Small intestine (tissue), 7 donors: ENCODE data around the gene SLC44A5. TPM values are rescaled to one million over a fixed set of nuclear protein-coding genes. Genes with fewer than 3 reads are reported as not detected.

Experiments
- DNase-seq, 2 donors: peaks; one replicate each; pipeline versions ENCODE4 v3.0.0 to v3.0.0-alpha.2; 2013
- FAIRE-seq: peaks from 2 replicates; lab custom pipeline; 2012; peaks lifted over from hg19 to GRCh38; lab: Jason Lieb, UNC
- H3K27ac ChIP-seq, 3 donors: one replicate each; pipeline ENCODE4 v1.5.1; 2013; ENCODE audit warnings: low read length in 2 of 3, mild to moderate bottlenecking in 2 of 3, control low read depth in 1 of 3, inconsistent platforms in 1 of 3, low read depth in 1 of 3, moderate library complexity in 1 of 3
- H3K27me3 ChIP-seq, 3 donors: one replicate each; pipeline ENCODE4 v1.6.1; 2013; ENCODE audit warnings: low read length in 3 of 3, inconsistent platforms in 1 of 3; ENCODE audit not compliant: control insufficient read depth in 3 of 3, insufficient read depth in 3 of 3
- H3K36me3 ChIP-seq, 3 donors: one replicate each; pipeline ENCODE4 v1.6.1; 2013; ENCODE audit warnings: low read length in 3 of 3, inconsistent platforms in 1 of 3, low read depth in 1 of 3, mild to moderate bottlenecking in 1 of 3, moderate library complexity in 1 of 3; ENCODE audit not compliant: control insufficient read depth in 3 of 3, insufficient read depth in 2 of 3
- H3K4me1 ChIP-seq, 3 donors: one replicate each; pipeline ENCODE4 v1.6.1; 2013; ENCODE audit warnings: low read length in 2 of 3, inconsistent platforms in 1 of 3, low read depth in 1 of 3, mild to moderate bottlenecking in 1 of 3, moderate library complexity in 1 of 3; ENCODE audit not compliant: control insufficient read depth in 3 of 3, insufficient read depth in 2 of 3
- H3K4me3 ChIP-seq, 3 donors: one replicate each; pipeline ENCODE4 v1.5.1; 2013; ENCODE audit warnings: low read length in 3 of 3, control low read depth in 1 of 3, inconsistent platforms in 1 of 3, low read depth in 1 of 3, mild to moderate bottlenecking in 1 of 3, moderate library complexity in 1 of 3
- H3K9me3 ChIP-seq, 2 donors: one replicate each; pipeline ENCODE4 v1.6.1; 2013; ENCODE audit warnings: low read depth in 1 of 2, low read length in 1 of 2; ENCODE audit not compliant: control insufficient read depth in 2 of 2, insufficient read depth in 1 of 2
- WGBS, 3 donors: extraction: QIAGEN DNeasy Blood & Tissue Kit; methylation state at CpG; one replicate each; pipeline ENCODE4 v1.1.7; 2013; 5-methylcytosine and 5-hydroxymethylcytosine counted together
- polyA plus RNA-seq, 4 donors: library from polyadenylated mRNA; stranded (reverse) in 3 of 4; unstranded in 1 of 4; fragments of 200-250 nt in 3 of 4; fragments of 120-200 nt in 1 of 4; gene quantifications; one replicate each; pipeline versions ENCODE4 v1.2.1 to v1.2.3, GENCODE V29; 2013
- donor health status: healthy with polysubstance abuse.
- donor health status: control.
- donor health status: control.
- donor health status: Bipolar disorder and iron deficiency.
- donor health status: healthy.

The SLC44A5 gene
- polyA plus RNA-seq, 4 donors, result 0.40 to 1.4 (median 1.1) TPM; not detected in 1

DNA sequence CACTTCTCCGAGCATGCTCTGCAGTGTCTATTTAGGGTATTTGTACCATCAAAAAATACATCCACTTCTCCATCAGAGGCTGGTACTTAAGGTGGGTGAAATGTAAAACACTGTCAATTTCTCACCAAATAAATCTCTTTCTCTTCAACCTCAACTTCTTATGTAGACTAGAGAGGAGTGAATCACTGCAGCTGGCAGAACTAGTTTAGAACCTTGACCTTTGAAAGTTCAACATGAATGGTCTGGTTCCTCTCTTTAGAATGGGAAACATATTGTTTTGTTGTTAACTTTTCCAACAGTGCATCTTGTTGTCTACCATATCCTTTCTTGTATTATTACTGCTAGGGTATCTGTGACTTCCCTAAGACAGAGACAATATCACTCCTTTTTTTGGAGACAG is 20.1 kb upstream of the SLC44A5 start:
- Histone ChIP-seq H3K27ac (no peak overlapping the region), H3K27me3 (no peaks in the 10 kb centered on the region), H3K4me3 (no peak overlapping the region), H3K36me3 (no peaks in the 10 kb centered on the region), H3K4me1 (no peaks in the 10 kb centered on the region), H3K9me3 (no peaks in the 10 kb centered on the region)
- FAIRE-seq, result no peak
- 59 to 82% (median 71%) methylated on average over 1 of the region's 1 CpG for WGBS, 3 donors
- no peak for DNase-seq

DNA sequence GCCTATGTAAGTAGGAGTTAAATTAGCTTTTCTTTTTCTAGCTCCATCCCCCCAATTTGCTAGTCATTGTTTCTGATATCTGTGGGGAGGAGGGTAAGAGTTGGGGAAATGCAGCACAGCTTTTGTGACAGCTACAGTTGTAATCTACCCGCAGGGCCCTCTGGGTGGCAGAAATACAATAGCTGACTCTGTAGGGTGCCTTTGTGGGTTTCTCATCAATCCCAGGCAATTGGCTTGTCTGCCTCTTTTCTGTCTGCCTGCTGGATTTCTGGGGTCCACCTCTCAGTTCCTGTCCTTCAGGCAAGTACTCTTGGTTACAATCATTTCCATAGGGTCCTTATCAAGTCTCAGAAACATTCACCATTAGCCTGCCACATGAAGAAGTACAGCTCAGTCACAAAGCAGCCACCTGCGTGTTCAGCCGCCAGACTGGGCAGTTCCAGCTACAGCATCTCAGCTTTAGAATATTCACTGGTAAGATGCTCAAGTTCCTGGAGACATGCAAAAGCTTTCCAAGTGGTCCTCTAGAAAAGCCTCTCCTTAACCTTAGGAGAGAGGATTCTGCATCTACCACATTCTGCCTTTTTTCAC is 19.2 kb upstream of the SLC44A5 start:
- no peaks in the 10 kb centered on the region for H3K27me3 ChIP-seq
- H3K27ac ChIP-seq, result no peak overlapping the region
- no peak for DNase-seq
- H3K9me3 ChIP-seq, result no peaks in the 10 kb centered on the region
- 55 to 67% (median 64%) methylated on average over 3 of the region's 3 CpGs for WGBS, 3 donors
- H3K4me1 ChIP-seq, result no peaks in the 10 kb centered on the region
- H3K4me3 ChIP-seq, result no peak overlapping the region
- no peak for FAIRE-seq
- no peaks in the 10 kb centered on the region for H3K36me3 ChIP-seq

DNA sequence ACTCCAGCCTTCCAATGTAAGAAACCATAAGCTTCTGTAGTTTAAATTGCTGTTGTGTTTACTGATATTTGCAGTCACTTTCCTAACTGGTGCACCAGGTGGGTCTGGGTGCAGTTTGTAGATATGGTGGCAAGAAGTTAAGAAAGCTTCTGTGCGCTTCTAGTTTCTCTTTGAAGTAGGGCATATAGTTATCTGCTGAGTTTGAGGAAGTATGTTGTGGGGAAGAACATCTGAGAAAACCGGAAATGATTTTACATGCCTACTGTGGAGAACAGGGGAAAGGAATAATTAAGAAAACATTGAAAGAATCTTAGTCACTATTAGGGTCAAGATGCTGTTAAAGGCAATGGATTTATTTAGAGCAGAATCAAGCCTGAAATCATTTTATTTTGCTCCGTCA is 14.9 kb upstream of the SLC44A5 start:
- Histone ChIP-seq H3K4me1 (no peaks in the 10 kb centered on the region), H3K36me3 (no peaks in the 10 kb centered on the region), H3K27ac (no peak overlapping the region), H3K9me3 (no peaks in the 10 kb centered on the region), H3K27me3 (peaks cover 0 to 4% (median 0%) of the 10 kb centered on the region in 3 donors), H3K4me3 (no peak overlapping the region)
- 64 to 80% (median 72%) methylated on average over 3 of the region's 3 CpGs for WGBS, 3 donors
- FAIRE-seq (no peak), DNase-seq (no peak)

DNA sequence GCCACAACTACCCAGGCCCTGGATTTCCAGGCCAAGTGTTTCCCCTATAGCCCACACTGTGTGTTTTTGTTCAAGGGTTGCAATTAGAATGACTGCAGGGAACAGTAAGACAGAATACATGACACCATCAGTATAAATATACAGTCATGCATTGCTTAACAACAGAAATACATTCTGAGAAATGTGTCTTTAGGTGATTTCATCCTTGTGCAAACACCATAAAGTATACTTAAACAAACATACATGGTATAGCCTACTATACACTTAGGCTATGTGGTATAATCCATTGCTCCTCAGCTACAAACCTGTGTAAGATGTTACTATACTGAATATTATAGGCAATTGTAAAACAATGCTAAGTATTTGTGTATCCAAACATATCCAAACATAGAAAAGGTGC is 7.5 kb upstream of the SLC44A5 start:
- no peak for FAIRE-seq
- Histone ChIP-seq H3K4me3 (no peak overlapping the region), H3K9me3 (no peaks in the 10 kb centered on the region), H3K4me1 (peaks cover 0 to 16% (median 0%) of the 10 kb centered on the region in 3 donors), H3K27ac (no peak overlapping the region), H3K36me3 (no peaks in the 10 kb centered on the region), H3K27me3 (peaks cover 3 to 38% (median 12%) of the 10 kb centered on the region in 3 donors)
- DNase-seq, result no peak

DNA sequence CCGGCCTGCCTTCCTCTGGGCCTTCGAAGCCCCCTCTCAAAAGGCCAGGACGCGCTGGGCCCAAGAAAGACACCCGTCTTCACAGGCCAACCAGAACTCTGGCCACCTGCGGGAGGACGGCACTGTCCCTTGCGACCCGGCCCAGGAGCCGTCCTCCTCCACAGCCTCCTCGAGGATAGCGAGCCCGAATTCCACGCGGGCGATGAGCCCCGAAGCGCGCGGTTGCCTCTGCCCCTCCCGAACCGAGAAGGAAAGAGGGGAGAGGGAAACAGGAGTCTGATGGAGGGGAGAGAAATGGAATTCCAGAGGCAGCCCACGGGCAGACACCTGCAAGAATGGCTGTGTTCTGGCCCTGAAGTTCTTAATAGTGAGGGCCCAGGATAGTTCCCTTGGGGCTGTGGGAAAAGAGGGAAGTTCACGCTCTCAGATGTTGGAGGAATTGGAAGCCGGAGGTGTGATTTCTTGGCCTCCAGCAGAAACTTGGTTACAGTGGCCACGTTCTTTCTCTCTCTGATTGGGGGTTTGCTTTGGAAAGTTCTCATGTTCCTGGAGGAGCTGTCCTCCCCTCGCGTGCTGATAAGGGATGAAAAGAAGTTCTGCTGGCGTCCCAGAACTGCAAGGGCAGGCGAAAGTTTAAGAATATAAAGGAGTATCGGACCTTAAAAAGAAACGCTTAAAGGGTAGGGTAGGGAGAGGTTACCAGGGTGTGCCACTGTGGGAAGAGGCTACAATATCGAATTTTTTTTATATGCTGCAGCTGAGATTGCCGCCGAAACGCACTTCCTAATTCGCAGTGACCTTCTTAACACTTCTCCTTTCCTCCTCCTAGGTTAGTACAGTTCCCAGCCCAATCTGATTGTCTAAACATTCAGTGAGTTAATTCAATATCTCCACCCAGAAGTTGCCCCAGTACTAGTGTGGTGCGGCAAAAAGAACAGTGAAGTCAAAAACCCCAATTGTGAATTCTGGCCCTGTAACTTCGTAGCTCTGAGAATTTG is 5.8 kb upstream of the SLC44A5 start:
- WGBS, 3 donors, result 6% methylated on average over 39 of the region's 39 CpGs
- DNase-seq (peak in 1 of 2 donors; percentile 40), FAIRE-seq (no peak)
- Histone ChIP-seq H3K9me3 (no peaks in the 10 kb centered on the region), H3K27ac (no peak overlapping the region), H3K4me3 (peak overlapping the region in 2 of 3 donors; percentile 18 to 22), H3K4me1 (peaks cover 0 to 16% (median 0%) of the 10 kb centered on the region in 3 donors), H3K36me3 (no peaks in the 10 kb centered on the region), H3K27me3 (peaks cover 3 to 38% (median 13%) of the 10 kb centered on the region in 3 donors)

DNA sequence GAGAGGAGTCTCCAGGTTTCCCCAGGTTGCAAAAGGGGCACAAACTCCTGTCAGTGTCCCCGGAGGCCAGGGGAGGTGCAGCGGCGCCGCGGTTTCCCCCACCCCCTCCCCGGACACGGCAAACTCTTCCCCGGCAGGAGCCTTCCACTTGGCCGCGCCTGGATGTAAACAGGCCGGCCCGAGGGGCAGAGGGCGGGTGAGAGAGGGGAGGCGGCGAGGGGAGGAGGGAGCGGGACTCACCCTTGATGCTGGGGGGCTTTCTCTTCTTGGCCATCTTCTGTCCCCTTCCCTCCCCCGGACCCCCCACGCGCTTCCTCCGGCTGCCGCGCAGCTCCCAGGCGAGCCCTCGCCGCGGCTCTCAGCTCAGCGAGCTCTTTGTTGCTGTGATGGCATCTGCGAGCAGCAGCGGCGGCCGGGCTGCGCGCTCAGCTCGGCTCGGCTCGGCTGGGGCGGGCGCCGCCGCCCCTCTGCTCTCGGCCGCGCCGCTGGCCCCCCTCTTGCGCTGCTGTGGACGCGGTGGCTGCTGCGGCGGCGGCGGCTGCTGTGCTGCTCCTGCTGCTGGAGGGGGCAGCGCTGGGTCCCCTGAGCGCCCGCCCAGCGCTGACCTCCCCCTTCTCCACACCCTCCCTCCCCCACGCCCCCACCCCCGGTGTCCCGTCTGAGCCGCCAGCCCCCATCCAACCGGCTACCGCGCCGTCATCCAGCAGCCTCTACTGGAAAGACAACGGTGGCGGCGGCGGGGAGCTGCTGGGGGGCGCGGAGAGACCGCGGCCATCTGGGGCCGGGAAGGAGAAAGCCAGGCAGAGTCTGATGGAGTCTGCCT is 4.9 kb upstream of the SLC44A5 start:
- Histone ChIP-seq H3K27me3 (peaks cover 3 to 38% (median 14%) of the 10 kb centered on the region in 3 donors), H3K9me3 (no peaks in the 10 kb centered on the region), H3K4me3 (peak overlapping the region in 2 of 3 donors; percentile 18 to 44), H3K36me3 (no peaks in the 10 kb centered on the region), H3K4me1 (peaks cover 0 to 16% (median 0%) of the 10 kb centered on the region in 3 donors), H3K27ac (no peak overlapping the region)
- WGBS, 3 donors, result 0 to 1% (median 1%) methylated on average over 24 to 72 of the region's 72 CpGs
- FAIRE-seq, result no peak
- DNase-seq, result peak in 1 of 2 donors; percentile 55

DNA sequence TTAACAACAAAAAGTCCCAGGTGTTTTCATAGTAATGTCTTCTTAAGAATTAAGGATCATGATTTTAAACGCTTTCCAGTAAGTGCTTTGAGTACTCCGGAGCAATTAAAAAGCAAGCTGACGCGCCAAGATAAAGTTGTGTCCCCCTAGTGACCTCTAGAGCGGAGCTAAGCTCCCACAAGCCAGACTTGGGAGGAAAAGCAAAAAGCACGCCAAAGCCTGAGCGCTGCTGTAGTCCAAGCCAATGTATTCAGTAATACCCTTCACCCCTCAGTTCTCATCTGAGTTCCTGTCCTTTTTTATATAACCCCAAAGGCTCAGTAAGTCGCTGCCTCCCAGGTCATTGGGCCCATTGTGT is 3.5 kb upstream of the SLC44A5 start:
- H3K36me3 ChIP-seq, result no peaks in the 10 kb centered on the region
- H3K9me3 ChIP-seq, result no peaks in the 10 kb centered on the region
- WGBS, 3 donors, result 2 to 8% (median 4%) methylated on average over 8 of the region's 8 CpGs
- FAIRE-seq (no peak), DNase-seq (no peak)
- H3K4me3 ChIP-seq, result peak overlapping the region in 1 of 3 donors; percentile 44
- no peak overlapping the region for H3K27ac ChIP-seq
- peaks cover 3 to 38% (median 14%) of the 10 kb centered on the region in 3 donors for H3K27me3 ChIP-seq
- peaks cover 0 to 16% (median 0%) of the 10 kb centered on the region in 3 donors for H3K4me1 ChIP-seq

DNA sequence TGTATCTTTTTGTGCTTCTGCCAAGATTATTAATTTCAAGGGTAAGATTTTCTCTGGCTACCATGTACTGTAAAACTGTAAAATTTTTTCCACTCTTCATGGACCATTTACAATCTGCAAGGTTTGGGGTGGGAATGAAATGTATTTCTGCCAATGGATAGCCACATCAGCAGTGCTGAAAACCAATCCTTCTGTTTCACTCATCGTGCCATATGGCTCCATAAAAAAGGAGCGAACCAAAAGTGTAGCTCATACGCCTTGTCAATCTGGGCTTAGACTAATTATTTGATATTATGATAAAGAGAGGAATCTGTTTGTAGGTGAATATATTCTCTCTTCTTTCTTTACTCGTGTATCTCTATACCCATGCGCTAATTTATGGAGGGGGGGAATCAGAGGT is 3.0 kb upstream of the SLC44A5 start:
- H3K27me3 ChIP-seq, result peaks cover 3 to 38% (median 14%) of the 10 kb centered on the region in 3 donors
- 54 to 61% (median 56%) methylated on average over 5 of the region's 5 CpGs for whole genome bisulfite sequencing, 3 donors
- FAIRE-seq (no peak), DNase-seq (no peak)
- H3K27ac ChIP-seq, result no peak overlapping the region
- H3K4me1 ChIP-seq, result peaks cover 0 to 16% (median 0%) of the 10 kb centered on the region in 3 donors
- H3K9me3 ChIP-seq, result no peaks in the 10 kb centered on the region
- H3K4me3 ChIP-seq, result no peak overlapping the region
- no peaks in the 10 kb centered on the region for H3K36me3 ChIP-seq
